Fibroblast of peridontal ligament (primary cell): Measurements from ENCODE around the gene PTPN23.

ENCODE experiments used
- DNase-seq: peaks from one replicate; pipeline ENCODE4 v3.0.0-alpha.2; 2010; ENCODE audit errors: extremely low read depth

Gene PTPN23

DNA sequence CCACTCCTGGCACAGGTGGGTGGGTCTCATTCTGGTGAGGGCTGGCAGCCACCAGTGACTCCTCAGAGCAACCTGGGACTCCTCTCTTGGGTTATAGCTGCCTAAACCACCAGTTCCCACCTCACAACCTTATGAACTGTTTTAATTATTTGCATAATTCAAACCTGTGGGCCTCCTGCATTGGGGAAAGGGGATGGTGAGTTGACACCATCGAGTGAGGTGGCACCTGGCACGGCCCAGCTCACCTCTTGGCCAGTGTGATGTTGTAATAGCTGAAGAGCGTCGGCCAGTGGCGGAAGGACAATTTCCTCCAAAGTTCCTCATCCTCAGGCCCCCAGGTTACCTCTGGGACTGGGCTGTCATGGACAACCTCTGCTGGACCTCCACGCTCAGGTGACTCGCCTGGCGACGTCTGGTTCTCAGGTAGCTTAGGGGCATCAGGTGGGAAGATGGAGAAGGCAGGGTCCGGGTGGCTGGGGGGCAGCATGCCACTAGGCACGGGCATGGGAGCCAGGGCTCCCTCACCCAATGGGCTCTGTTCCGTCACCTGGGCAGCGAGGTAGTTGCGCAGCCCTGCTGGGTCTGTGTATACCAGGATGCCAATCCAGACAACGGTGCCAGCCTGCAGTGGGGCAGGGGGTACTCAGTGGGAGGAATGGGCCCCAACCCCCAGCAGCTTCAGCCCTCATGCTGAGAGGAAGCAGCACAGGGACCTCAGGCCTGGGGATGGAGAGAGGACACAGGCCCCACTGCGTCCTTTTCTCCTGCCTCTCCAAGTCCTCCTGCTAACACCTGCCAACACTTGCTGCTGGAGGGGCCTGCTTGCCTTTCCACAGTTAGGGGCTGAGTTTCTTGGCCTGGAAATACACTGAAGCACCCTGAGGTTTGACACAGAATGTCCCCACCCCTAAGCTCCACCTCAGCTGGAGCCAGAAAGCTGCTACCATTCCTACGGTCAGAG is 38.5 kb downstream of the PTPN23 start:
- DNase-seq: no peak

DNA sequence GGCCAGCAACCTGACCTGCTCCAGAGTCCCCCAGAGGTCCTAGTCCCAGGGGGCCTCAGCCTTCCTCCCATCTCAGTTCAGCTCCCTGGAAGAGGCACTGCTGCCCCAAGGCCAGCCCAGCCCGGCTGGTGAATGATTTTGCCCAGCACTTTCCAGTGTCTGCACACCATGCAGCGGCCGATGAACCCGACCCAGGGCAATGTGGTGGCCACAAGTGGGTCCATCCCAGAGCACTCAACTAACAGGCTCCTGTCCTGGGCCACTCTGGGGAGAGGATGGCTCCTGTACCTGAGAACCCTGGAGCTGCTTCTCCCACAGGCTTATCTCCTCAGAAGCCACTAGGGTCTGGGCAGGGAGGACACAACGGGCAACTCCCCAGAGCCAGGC is 39.2 kb downstream of the PTPN23 start:
- no peak for DNase-seq

DNA sequence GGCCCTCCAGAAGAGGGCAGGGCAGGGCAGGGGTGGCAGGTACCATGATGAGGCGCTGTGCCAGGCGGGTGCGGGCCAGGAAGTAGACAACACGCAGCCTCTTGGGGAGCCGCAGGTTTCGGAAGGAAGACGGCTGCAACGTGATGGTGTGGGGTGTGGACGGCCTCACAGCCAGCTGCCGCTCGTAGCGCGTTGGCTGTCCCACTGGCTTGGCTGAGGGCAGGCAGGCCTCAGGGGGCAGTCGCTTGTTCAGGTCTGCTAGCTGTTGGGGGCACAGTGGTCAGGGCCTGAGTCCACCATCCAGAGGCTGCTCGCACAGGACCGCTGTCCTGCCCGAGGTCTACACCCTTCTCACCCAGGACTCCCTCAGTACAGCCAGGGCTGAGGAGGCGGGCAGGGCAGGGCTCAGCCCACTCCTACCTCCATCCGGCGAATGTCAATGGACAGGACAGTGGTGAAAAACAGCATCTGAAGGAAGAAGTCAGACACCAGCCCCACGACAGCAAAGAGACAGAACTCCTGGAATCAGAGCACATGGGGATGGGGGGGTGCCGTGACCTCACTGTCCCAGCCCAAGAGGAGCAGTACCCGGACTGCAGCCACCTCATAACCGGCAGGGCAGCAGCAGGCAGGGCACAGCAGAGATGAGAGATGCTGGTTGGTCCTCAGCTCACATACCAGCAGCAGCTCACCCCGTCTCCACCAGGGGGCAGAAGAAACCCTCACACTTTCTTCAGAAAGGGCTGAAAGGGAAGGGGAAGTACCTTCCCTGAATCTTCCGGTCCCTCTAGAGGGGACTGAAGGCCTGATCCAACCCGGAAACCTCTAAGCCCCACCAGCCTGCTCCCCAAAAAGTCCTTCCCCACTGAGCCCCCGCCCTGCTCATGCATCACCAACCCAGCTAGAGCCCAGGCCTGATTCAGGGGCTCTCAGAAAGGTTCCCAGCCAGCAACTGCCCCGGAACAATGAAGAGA is 40.0 kb downstream of the PTPN23 start:
- DNase-seq: peak; percentile 89

DNA sequence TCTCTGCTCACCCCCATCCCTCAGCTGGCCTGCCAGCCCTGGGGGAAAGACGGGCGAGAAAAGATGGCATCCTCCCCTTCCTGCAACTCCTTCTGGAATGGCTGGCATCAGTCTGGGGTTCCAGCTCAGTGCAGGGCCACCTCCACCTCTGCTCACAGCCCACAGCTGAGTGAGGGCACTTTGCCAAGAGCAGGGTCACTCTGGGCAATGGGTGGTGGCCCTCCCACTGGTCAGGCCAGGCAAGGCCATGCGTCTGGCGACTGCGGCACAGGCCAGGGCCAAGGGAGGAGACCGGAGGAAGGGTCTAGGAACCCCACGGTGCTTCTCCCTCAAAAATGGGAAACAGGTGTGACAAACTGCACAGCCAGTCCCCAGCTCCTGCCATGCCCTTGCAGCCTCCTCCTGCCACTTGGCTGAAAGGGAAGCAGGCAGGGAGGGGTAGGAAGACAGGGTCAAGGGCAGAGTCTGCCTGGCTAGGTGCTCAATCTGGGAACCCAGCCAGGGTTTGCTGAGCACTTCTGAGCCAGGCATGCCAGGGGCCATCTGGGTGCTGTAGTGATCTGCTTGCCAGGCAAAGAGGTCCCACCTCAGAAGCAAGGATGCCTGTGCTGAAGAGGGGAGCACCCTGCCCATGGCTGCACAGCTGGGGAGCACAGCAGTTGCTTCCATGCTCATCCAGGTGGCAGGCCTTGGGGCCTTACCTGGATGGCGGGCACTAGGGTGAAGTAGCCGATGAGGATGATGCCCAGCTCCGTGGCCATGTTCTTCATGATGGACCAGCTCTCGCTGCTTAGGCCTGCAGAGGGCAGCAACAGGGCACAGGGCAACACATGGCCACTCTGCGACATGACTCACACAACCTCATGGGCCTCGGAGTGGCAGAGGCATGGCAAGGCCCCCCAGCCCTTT is 41.2 kb downstream of the PTPN23 start:
- DNase-seq: peak; percentile 21

DNA sequence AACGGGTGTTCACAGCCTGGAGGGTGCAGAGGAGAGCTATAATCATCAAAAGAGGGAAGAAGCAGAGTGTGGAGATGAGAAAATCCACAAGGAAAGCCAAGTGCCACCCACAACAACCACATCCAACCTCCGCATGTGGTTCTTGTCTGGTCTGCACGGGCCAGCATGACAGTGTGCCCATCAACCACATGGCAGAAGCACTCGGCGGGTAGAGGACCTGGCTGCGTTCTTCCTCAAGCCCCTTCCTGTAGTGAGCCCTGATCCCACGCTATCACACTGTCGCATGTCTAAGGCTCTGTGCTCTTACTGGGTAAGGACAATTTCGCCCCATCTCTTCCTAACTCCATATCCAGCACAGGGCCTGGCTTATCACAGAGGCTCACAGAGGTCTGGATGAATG is 41.9 kb downstream of the PTPN23 start:
- no peak for DNase-seq

DNA sequence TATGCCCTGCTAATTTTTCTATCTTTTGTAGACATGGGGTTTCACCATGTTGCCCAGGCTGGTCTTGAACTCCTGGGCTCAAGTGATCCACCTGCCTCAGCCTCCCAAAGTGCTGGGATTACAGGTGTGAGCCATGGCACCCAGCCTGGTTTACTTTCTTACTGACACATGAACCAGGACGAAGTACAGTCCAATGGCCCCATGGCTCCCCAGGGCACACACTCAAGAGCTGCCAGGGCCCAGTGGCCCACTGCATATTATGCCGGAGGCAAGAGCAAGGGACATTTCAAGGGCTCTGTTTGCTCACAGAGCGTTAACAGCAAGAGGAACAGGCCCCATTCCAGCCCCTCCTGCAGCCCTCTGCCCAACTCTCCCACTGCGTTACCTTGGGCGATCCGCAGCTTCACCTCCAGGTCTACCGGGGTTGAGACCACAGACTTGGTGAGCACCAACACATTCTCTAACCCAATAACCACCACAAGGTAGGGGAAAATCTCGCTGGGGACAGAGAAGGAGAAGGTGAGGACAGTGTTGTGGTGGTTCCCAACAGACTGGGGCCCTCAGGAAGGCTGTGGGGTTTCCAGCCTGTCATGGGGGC is 42.8 kb downstream of the PTPN23 start:
- DNase-seq: no peak

DNA sequence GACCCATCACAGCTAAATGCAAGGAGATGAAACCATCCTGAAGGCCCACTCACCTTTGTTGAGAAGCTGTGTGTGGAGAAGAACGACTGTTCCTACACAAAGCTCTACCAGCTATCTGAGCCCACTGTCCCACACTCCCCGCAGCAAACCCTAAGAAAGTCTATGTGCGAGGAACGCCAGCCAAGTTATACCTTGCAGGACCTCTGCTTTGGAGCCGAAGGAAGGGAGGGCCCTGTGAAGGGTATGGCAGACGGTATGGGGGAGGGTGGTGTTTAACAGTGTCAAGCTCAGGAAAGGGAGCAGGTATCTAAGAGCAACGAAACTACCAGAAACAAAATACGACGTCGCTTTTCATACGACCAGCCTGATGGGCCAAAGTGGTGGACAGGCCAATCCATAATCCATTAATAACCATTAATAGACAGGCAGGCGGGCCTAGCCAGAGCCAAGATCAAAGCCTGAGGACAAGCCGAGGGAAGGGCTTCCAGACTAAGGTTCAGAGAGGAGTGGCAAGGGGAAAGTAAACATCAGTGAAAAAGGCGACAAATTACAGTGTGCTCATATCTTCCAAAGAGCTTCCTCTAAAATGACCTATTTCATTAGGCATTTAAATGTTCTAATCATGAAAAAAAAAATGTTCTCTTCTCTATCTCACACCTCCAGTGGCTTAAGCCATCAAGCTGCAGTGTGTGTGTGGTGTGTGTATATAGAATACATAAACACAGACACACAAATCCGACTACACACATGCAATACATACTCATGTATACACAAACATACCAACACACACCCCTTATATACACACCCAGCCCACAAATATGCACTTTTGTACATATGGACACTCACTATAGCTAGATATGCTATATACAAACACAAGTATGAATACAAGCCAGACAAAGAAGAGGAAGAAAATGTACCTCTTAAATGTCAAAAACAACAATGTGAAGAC is 43.9 kb downstream of the PTPN23 start:
- no peak for DNase-seq

DNA sequence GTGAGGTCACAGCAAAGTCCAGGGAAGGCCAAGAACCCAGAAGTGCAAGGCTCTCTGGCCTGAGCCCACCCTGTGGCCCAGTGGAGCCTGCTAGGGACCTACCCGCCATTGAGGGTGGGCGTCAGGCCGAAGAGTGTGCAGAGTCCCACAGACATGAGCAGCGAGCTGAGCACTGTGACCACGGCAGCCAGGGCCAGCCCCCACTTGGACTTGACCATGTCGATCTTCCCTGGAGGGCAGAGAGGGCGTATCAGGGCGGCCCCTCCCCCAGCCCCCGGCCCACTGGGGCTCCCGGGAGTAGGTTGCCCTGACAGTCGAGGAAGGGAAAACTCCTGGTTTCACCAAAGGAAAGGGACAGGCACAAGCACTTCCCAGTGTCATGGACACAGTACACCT is 44.6 kb downstream of the PTPN23 start:
- DNase-seq: no peak

DNA sequence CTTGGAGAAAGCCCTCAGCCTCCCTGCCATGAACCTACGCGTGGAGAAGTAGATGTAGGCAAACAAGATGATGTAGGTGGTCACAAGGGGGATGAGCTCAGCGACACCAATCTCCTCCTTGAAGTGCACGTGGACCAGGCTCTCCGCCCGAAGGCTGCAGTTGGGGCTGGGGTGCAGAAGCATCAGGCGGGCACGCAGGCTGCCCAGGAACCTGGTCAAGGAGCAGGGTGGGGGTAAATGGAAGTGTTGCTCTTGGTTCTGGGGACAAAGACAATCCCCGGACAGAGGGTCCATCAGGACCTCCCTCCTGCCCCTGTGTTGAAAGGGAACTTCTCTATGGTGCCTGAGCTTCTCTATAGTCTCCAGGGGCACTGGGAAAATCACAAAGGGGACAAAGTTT is 45.1 kb downstream of the PTPN23 start:
- DNase-seq: no peak

DNA sequence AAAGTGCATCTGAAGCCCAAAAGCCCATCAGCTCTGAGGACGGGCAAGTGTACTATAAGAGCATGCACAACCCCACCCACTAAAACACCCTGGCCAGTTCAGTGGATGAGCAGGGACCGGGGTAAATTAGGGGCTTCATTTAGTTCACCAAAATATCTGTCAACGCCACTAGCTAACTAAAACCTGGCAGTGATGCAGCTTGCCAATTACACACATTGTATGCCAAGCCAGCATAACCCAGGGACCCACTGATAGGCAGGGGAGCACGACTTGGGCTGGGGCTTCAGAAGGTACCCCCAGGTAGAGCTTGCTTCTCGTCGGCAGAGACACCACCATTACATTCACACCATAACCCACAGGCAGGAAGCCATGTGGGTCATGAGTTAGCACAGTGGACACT is 47.0 kb downstream of the PTPN23 start:
- DNase-seq: no peak

DNA sequence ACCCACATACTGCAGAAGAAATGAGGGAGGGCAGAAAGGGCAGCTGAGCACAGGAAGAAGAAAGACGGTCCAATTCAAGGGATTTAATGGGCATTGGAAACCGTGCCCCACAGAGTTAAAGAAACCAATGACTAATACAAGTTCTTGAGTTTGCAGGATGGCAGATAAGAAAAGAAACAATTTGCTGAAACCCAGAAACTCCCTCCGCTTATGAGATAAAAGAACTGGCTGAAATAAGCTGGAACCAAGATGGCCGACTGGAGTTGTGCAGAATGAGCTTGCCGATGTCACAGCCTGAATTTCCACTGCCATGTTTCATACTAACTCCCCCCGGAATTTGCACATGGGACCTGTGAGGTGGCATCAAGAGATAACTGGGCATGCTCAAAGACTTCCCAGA is 47.8 kb downstream of the PTPN23 start:
- DNase-seq: no peak

DNA sequence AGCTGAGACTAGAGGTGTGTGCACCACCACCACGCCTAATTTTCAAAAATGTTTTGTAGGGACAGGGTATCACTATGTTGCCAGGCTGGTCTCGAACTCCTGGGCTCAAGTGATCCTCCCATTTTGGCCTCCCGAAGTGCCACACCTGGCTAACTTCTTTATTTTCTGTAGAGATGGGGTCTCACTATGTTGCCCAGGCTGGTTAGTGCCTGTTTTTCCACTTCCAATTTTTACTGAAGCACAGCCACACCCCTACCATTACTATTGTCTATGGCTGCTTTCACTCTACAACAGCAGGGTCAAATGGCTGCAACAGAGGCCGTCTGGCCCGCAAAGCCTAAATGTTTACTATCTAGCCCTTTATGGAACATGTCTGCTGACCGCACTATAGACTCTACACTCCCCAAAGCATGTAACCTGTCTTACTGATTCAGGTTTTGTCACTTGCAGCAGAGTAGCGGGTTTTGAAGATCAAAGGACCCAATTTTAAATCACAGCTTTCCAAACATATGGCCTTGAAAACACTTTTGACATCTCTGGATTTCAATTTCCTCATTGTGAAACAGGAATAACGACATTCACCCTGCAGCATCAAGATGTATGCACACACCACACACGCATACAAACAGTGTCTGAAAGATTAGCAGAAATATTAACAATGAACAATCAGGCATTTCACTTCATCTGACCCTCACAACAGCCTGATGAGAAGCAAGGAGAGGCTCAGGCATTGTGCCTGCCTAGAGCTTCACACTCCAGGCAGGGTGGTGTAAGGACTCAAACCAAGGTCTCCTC is 48.9 kb downstream of the PTPN23 start:
- DNase-seq: no peak

DNA sequence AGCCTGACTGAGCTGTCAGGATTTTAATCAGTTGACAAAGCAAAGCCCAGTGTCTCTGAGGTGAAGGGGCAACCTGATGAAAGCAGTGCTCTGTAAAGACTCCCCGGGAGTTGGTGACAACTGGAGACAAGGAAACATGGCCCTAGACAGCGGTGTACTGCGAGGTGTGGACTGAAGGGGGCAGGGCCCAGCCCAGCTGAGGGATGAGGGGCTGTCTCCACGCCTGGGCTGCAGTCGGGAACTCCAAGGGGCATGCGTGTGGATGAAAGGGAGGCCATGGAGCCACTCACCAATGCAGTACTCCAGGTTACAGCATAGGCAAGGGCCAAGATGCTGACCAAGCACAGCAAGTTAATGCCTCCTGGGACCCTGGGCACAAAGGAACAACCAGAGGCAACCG is 49.8 kb downstream of the PTPN23 start:
- no peak for DNase-seq

DNA sequence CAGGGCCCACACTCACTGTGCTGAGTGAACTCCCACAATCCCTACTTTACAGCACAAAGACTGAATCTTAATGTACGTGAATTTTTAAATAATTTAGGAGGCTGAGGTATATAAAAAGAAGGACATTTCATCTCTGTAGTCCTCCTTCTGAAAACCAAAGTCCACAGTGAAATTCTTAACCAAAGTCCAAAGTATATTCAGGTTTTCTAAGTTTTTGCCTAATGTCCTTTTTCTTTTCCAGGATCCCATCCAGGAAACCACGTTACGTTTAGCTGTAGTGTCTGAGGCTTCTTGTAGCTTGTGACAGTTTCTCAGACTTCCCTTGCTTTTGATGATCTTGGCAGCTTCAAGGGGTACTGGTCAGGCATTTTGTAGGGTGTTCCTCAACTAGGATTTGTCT is 50.4 kb downstream of the PTPN23 start:
- DNase-seq: no peak

DNA sequence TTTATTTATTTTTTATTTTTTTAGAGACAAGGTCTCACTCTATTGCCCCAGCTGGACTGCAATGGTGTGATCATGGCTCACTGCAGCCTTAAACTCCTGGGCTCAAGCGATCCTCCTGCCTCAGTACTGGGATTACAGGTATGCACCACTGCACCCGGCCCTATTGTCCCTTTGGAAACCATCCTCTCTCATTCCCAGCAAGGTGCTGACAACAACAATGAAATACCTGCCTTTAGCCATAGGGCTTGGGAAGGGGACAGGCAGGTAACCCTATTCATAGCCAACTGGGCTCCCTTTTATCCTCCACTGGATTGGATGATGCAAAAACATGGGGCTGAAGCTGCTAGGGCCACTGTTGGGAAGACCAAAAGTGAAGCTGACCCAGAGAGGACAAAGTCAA is 51.9 kb downstream of the PTPN23 start:
- no peak for DNase-seq

DNA sequence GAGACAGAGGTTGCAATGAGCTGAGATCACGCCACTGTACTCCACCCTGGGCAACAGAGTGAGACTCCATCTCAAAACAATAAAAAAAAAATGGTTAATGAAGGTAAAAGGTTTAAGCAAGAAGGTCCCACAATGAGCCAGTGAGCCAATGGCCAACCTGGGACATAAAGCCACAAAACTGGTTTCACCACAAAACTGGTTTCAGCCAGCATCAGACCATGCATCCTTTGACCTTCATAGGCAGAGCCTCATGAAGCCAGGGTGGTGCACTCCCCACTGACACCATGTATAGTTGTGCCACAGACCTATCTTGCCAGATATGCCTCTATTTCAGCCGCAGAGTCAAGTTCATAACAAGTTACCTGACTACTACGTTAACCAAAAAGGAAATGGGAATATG is 53.0 kb downstream of the PTPN23 start:
- no peak for DNase-seq

DNA sequence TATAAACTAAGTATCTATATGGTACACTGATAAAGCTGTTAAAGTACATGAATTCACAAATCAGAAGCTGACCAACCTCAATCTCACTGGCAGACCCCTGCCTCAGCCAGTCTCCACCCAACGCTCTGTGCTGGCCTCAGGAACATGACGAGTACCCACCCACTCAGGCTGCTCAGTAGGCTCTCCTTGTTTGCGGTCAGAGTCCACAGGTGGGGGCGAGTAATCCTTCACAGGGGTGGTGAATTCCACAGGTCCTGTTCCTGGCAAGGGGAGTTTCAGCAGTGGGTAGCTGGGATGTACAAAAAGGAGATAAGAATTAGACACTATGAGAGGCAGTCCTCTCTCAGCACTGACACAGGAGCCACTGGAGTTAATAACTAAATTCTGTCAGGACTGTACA is 54.0 kb downstream of the PTPN23 start:
- DNase-seq: no peak

DNA sequence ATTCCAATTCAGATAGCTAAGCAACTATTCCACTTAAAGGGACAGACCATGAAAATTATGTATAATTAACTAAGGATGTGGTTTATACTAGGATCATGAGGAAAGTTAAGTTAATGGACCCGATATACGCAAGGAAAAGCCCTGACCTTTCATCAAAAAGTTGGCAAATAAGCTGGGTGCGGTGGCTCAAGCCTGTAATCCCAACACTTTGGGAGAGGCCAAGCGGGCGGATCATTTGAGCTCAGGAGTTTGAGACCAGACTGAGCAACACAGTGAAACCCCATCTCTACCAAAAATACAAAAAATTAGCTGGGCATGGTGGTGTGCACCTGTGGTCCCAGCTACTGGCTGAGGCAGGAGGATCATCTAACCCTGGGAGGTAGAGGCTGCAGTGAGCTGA is 55.4 kb downstream of the PTPN23 start:
- no peak for DNase-seq

DNA sequence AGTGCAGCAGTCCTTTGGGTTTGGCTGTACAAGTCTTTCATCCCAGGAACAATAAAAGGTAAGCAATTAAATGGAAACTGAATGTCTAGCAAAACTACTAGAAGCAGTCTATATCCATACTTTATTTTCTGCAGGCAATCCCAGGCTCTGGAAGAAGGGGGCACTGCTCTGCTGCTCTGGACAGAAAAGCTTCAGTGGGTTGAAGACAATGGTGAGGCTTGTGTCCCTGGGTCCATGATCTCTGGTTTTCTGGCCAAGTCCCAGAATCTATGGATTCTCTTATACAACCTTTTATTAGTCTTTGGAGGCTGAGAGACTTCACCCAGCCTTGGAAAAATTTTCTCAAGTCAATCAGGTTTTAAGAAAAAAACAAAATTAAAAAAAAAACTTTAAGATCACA is 59.3 kb downstream of the PTPN23 start:
- DNase-seq: peak; percentile 23
